GM10248 (cell line): ENCODE measurements around the gene BHLHE23.

Source experiments
- CTCF ChIA-PET: fragments of 300-600 bp; sonication (Branson Sonifier 250); formaldehyde crosslinking; extraction: SDS; loops from one replicate; lab custom pipeline; 2021; ENCODE audit warnings: antibody characterized with exemption; lab: Yijun Ruan, JAX
- POLR2A ChIA-PET: fragments of 350-650 bp; sonication (Branson Sonifier 250); formaldehyde crosslinking; extraction: SDS; loops from one replicate; lab custom pipeline; 2020; ENCODE audit warnings: antibody characterized with exemption; lab: Yijun Ruan, JAX
- DNase-seq: peaks from one replicate; pipeline ENCODE4 v3.0.0; 2012; ENCODE audit errors: extremely low spot score
- TF ChIP-seq, protein P1 (sequence below): IDR thresholded peaks from 2 replicates; pipeline ENCODE4 v1.5.1; 2012; ENCODE audit warnings: mild to moderate bottlenecking, low read depth; ENCODE audit errors: extremely low read depth, missing control alignments, control extremely low read depth

The BHLHE23 gene

DNA sequence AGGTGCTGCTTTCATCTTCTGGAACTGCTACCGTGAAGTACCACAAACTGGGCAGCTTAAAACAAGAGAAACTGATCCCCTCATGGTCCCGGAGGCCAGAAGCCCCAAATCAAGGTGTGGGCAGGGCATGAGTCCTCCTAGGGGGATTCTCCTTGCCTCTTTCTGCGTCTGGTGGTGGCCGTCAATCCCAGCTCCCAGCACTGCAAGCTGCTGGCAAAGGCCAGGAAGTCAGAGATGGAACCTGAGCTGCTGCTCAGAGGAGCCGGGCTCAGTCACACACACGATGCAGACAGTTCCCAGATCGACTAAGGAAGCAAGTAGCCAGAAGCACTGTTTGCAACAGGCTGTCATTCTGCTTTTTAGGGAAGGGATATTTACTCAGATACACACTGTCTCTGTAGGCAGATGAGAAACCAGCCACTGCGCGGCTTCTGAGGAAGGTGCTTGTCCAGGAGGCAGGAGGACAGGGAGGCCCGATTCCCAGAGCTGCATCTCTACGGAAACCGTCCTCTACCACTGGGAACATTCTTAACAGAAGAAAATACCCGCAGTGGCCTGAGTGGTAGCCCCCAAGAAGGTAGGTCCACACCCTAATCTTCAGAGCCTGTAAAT lies 15.5 kb downstream of the BHLHE23 start:
- ChIA-PET CTCF (no interaction called here), POLR2A (no interaction called here)
- no peak for DNase-seq
- TF ChIP-seq, protein P1, sequence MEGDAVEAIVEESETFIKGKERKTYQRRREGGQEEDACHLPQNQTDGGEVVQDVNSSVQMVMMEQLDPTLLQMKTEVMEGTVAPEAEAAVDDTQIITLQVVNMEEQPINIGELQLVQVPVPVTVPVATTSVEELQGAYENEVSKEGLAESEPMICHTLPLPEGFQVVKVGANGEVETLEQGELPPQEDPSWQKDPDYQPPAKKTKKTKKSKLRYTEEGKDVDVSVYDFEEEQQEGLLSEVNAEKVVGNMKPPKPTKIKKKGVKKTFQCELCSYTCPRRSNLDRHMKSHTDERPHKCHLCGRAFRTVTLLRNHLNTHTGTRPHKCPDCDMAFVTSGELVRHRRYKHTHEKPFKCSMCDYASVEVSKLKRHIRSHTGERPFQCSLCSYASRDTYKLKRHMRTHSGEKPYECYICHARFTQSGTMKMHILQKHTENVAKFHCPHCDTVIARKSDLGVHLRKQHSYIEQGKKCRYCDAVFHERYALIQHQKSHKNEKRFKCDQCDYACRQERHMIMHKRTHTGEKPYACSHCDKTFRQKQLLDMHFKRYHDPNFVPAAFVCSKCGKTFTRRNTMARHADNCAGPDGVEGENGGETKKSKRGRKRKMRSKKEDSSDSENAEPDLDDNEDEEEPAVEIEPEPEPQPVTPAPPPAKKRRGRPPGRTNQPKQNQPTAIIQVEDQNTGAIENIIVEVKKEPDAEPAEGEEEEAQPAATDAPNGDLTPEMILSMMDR: no peak

DNA sequence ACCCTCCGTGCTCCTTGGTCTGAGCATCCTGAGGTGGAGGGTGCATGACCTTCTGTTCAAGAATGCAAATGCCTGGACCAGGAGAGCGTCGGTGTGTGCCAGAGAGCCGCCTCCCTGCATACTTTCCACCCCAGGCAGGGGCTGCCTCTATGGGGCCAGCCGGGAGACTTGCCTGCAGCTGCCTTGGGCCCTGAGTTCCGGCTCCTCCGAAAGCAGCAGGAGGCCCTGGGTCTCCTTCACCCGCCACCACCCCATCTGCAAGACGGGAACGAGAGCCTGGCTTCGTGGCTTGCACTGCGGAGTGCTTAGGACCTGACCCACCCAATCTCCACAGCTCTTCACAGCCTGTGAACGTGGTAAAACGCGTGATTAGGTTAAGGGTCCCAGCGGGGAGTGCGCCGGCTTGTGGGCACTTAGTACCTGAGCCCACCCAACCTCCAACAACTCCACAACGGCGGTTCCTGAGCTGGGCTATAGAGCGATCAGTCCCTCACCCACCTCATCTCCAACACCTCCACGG lies 16.4 kb downstream of the BHLHE23 start:
- ChIA-PET CTCF (no interaction called here), POLR2A (no interaction called here)
- TF ChIP-seq, protein P1: no peak
- DNase-seq: no peak

DNA sequence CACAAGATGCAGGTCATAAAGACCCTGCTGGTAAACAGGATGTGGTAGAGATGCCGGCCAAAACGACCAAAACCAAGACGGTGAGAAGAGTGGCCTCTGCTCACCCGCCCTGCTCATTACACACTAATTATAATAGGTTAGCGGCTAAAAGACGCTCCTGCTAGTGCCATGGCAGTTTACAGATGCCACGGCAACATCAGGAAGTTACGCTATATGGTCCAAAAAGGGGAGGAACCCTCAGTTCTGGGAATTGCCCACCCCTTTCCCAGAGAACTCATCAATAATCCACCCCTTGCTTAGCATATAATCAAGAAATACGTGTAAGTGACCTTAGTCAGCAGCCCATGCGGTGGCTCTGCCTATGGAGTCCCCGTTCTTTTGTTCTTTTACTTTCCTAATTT lies 17.6 kb downstream of the BHLHE23 start:
- TF ChIP-seq, protein P1: no peak
- ChIA-PET POLR2A (no interaction called here), CTCF (no interaction called here)
- DNase-seq: no peak

DNA sequence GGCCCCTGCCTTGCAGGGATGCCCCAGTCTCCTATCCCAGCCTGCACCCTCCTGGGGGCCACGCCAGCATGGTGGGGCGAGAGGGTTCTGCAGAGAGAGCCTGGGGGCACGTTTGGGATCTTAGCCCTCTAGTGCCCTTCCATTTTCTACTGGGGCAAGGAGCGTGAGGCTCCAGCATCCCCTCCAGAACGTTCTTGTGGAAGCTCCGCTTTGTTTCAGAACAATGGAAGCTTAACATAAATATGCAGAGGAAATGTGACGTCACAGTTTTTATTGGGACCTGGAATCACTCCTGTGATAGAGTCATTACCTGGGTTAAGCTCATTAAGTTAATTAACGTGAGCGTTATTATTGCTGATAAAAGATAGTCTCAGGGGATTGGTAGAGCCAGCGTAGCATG lies 19.6 kb downstream of the BHLHE23 start:
- no peak for DNase-seq
- TF ChIP-seq, protein P1: no peak
- POLR2A ChIA-PET: no interaction called here
- CTCF ChIA-PET: interaction anchor here (0.8 to 1.2 kb wide), 2 partner anchors 12 to 196 kb away, joined by 3 read pairs; no protein-coding TSS in a partner anchor

DNA sequence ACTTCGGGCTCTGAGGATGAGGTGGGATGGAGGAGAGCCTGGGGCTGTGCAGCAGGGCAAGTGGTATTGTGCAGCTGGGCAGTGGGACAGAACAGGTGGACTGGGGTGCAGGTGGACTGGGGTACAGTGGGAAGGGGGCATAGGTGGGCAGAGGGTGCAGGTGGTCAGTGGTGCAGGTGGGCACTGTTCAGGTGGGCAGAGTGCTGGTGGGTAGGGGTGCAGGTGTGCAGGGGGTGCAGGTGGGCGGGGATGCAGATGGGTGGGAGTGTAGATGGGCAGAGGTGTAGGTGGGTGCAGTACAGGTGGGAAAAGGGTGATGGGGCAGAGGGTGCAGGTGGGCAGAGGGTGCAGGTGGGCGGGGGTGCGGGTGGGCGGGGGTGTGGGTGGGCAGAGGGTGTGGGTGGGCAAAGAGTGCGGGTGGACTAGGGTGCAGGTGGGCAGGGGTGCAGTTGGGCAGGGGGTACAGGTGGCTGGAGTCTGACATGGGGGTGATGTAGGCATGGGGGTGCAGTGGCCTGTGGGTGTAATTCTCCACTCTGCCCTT lies 20.4 kb downstream of the BHLHE23 start:
- DNase-seq: no peak
- POLR2A ChIA-PET: no interaction called here
- TF ChIP-seq, protein P1: no peak
- CTCF ChIA-PET: interaction anchor here (0.8 kb wide), 1 partner anchor 25 kb away, joined by 3 read pairs; no protein-coding TSS in a partner anchor

DNA sequence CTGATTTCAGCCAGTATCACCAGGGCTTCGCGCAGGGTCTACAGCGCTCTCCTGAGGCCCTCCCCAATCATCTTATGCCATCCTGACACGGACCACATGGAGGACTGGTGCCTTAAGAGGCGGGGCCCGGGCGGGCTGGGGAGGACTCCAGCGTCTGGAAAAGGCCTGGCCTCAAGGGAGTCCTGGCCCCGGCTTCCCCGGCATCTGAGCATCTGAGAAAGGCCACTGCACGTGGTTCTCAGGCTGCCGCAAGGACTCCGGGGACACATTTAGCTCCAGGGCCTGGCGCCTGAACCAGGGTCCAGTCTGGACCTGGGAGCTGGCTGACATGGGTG lies 21.4 kb downstream of the BHLHE23 start:
- ChIA-PET POLR2A (no interaction called here), CTCF (no interaction called here)
- DNase-seq: no peak
- TF ChIP-seq, protein P1: no peak
